ENCODE data around the gene CBX4. TPM values are rescaled to one million over a fixed set of nuclear protein-coding genes. Genes with fewer than 3 reads are reported as not detected.
"Not testable (repeated sequence)": the region's sequence is repeated elsewhere in the genome, so short reads cannot be mapped to it uniquely, and the experiment has no call there.

CBX4 gene
- polyA plus RNA-seq, 1 of the 3 experiments (the other 2 are of a cell fraction) = 21.9 TPM

- Histone ChIP-seq H3K9me2 (no peaks in the 10 kb centered on the region), H3K4me1 (ENCODE audit: control insufficient read depth in 1 of 2, insufficient read depth in 2 of 2, low read depth in 1 of 2, low read length in 1 of 2) (peaks cover 0 to 3% of the 10 kb centered on the region in 2 experiments; a peak in 1 of 4 replicates), H3F3A (replicated peaks; ENCODE audit: insufficient read depth) (no peaks in the 10 kb centered on the region), H4K20me1 (ENCODE audit: insufficient read depth) (no peaks in the 10 kb centered on the region), H3K27ac (ENCODE audit: low read depth in 2 of 2, low read length in 1 of 2) (no peak overlapping the region), H3K4me3 (ENCODE audit: low read depth in 2 of 2, low read length in 1 of 2) (no peak overlapping the region), H3K79me2 (ENCODE audit: insufficient read depth) (no peaks in the 10 kb centered on the region), H3K36me3 (replicated peaks in 1 of 2; ENCODE audit: control insufficient read depth in 1 of 2, insufficient read depth in 2 of 2, low read length in 1 of 2) (no peaks in the 10 kb centered on the region), H2AFZ (ENCODE audit: low read depth) (no peak overlapping the region), H3K27me3 (ENCODE audit: insufficient read depth) (peaks cover 15% of the 10 kb centered on the region; the same call in 1 of the 2 replicates), H3K9ac (no peak overlapping the region), H3K4me2 (no peak overlapping the region), H3K9me3 (no peaks in the 10 kb centered on the region)
- TF ChIP-seq ZBTB33 (IDR thresholded peaks at IDR 0.05; ENCODE audit: borderline replicate concordance, low read depth) (no peak), FOSL2 (IDR thresholded peaks at IDR 0.05; ENCODE audit: borderline replicate concordance, low read depth) (no peak), GABPA (IDR thresholded peaks at IDR 0.05; ENCODE audit: low read depth) (no peak), USF2 (IDR thresholded peaks at IDR 0.05; ENCODE audit: borderline replicate concordance, low read depth, low read length) (no peak), TCF12 (IDR thresholded peaks at IDR 0.05) (no peak)
- no peak for DNase-seq
- CTCF ChIA-PET = interaction anchor here (0.7 to 4.6 kb wide), 8 partner anchors 10 to 82 kb away, joined by 3 to 42 read pairs (median 4); no protein-coding TSS in a partner anchor
- 67% methylated on average over 14 of the region's 14 CpGs for WGBS (ENCODE audit: low lambda C conversion rate)
- POLR2A ChIA-PET = interaction anchor here (0.8 to 1.0 kb wide), 2 partner anchors 14 to 15 kb away, joined by 3 to 4 read pairs; no protein-coding TSS in a partner anchor
Observed at GRCh38 chr17:79854080-79855060, 15.1 kb upstream of the CBX4 start.

DNA sequence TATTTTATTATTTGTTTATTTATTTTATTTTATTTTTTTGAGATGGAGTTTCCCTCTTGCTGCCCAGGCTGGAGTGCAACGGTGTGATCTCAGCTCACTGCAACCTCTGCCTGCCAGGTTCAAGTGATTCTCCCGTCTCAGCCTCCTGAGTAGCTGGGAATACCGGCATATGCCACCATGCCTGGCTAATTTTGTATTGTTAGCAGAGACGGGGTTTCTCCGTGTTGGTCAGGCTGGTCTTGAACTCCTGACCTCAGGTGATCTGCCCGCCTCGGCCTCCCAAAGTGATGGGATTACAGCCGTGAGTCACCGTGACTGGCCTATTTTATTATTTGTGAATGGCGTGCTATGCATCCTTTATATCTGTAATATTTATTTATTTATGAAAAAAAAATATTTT lies 13.9 kb upstream of the CBX4 start:
- CTCF ChIA-PET = interaction anchor here (1.6 kb wide), 1 partner anchor 132 kb away, joined by 3 read pairs; no protein-coding TSS in a partner anchor
- 92% methylated on average over 10 of the region's 10 CpGs for WGBS (ENCODE audit: low lambda C conversion rate)
- not testable (repeated sequence) for H3K9me3 ChIP-seq; H3F3A ChIP-seq (replicated peaks; ENCODE audit: insufficient read depth); H3K4me2 ChIP-seq; DNase-seq; H3K36me3 ChIP-seq (replicated peaks in 1 of 2; ENCODE audit: control insufficient read depth in 1 of 2, insufficient read depth in 2 of 2, low read length in 1 of 2); H3K79me2 ChIP-seq (ENCODE audit: insufficient read depth); H3K27ac ChIP-seq (ENCODE audit: low read depth in 2 of 2, low read length in 1 of 2); H3K9me2 ChIP-seq; H4K20me1 ChIP-seq (ENCODE audit: insufficient read depth); H3K4me3 ChIP-seq (ENCODE audit: low read depth in 2 of 2, low read length in 1 of 2); H3K4me1 ChIP-seq (ENCODE audit: control insufficient read depth in 1 of 2, insufficient read depth in 2 of 2, low read depth in 1 of 2, low read length in 1 of 2); H3K27me3 ChIP-seq (ENCODE audit: insufficient read depth); H3K9ac ChIP-seq
- POLR2A ChIA-PET = interaction anchor here (0.6 kb wide), 1 partner anchor 1298 kb away, joined by 3 read pairs; no protein-coding TSS in a partner anchor
- H2AFZ ChIP-seq (ENCODE audit: low read depth) = peak overlapping the region; percentile 86; the same call in 1 of the 2 replicates

Data from SK-N-SH (cell line).